RPMI7951 (cell line): ENCODE data around the gene UNCX. TPM values are rescaled to one million over a fixed set of nuclear protein-coding genes. Genes with fewer than 3 reads are reported as not detected.

Experiments
- DNase-seq: peaks from one replicate; pipeline ENCODE4 v3.0.0-alpha.2; 2012; ENCODE audit warnings: low read depth
- total RNA-seq: library from RNA; depleted of rRNA; stranded (reverse); fragments of >200 nt; shearing (Covaris generic); gene quantifications from 2 replicates; pipeline ENCODE4 v1.2.3, GENCODE V29; 2014

The UNCX gene
- total RNA-seq, 1 experiment from 2014 or later: not detected

GRCh38 chr7:1231214-1232102, 1.2 kb upstream of the UNCX start:
- DNase-seq: no peak

- DNase-seq: no peak
Measured at GRCh38 chr7:1232103-1232466, 587 bp upstream of the UNCX start.

- DNase-seq: no peak
Measured at GRCh38 chr7:1233333-1234048, 819 bp downstream of the UNCX start.

- no peak for DNase-seq
Measured at GRCh38 chr7:1234049-1234880, 1.6 kb downstream of the UNCX start.

- no peak for DNase-seq
Measured at GRCh38 chr7:1234881-1235500, 2.3 kb downstream of the UNCX start.

- DNase-seq: no peak
Measured at GRCh38 chr7:1235501-1236131, 2.9 kb downstream of the UNCX start.

GRCh38 chr7:1236132-1236661, 3.5 kb downstream of the UNCX start:
- DNase-seq: no peak

- no peak for DNase-seq
Measured at GRCh38 chr7:1236831-1237701, 4.4 kb downstream of the UNCX start.

GRCh38 chr7:1237704-1238255, 5.1 kb downstream of the UNCX start:
- DNase-seq: no peak

- DNase-seq: no peak
Measured at GRCh38 chr7:1238450-1238882, 5.8 kb downstream of the UNCX start.

- no peak for DNase-seq
Measured at GRCh38 chr7:1238931-1239802, 6.5 kb downstream of the UNCX start.

GRCh38 chr7:1239803-1240516, 7.3 kb downstream of the UNCX start:
- no peak for DNase-seq

GRCh38 chr7:1240517-1241257, 8.0 kb downstream of the UNCX start:
- DNase-seq: no peak

- DNase-seq: no peak
Measured at GRCh38 chr7:1241258-1241602, 8.6 kb downstream of the UNCX start.

- no peak for DNase-seq
Measured at GRCh38 chr7:1241603-1242255, 9.1 kb downstream of the UNCX start.

- no peak for DNase-seq
Measured at GRCh38 chr7:1242256-1242605, 9.6 kb downstream of the UNCX start.
